HEK293T (cell line): ENCODE measurements around the gene PRKCH.

Source experiments
- CTCF ChIA-PET: fragments of 350-600 bp; formaldehyde crosslinking; extraction: SDS; loops from one replicate; lab custom pipeline; 2021; ENCODE audit warnings: antibody characterized with exemption, inconsistent platforms; lab: Yijun Ruan, JAX
- POLR2A ChIA-PET: fragments of 350-600 bp; formaldehyde crosslinking; extraction: SDS; loops from one replicate; lab custom pipeline; 2020; ENCODE audit warnings: antibody characterized with exemption, inconsistent platforms; lab: Yijun Ruan, JAX
- DNase-seq: peaks from one replicate; pipeline ENCODE4 v3.0.0; 2012; ENCODE audit warnings: mixed read lengths; ENCODE audit errors: extremely low spot score
- ARNT ChIP-seq: fragments of 450-650 bp; IDR thresholded peaks from 2 replicates; pipeline ENCODE4 v1.6.1; 2017; ENCODE audit warnings: mild to moderate bottlenecking
- BHLHE40 ChIP-seq: fragments of 450-650 bp; IDR thresholded peaks from 2 replicates; pipeline ENCODE4 v1.6.1; 2016; ENCODE audit warnings: mild to moderate bottlenecking, moderate library complexity, borderline replicate concordance
- CTBP1 ChIP-seq: fragments of 450-650 bp; IDR thresholded peaks from 2 replicates; pipeline ENCODE4 v1.6.1; 2016; ENCODE audit warnings: borderline replicate concordance
- ELF4 ChIP-seq: fragments of 450-650 bp; IDR thresholded peaks from 2 replicates; pipeline ENCODE4 v1.6.1; 2017; ENCODE audit warnings: antibody characterized with exemption
- FOXA1 ChIP-seq: fragments of 450-650 bp; IDR thresholded peaks from 2 replicates; pipeline ENCODE4 v1.6.1; 2016; ENCODE audit warnings: mild to moderate bottlenecking
- FOXK2 ChIP-seq: fragments of 450-650 bp; IDR thresholded peaks from 2 replicates; pipeline ENCODE4 v1.6.1; 2016; ENCODE audit warnings: mild to moderate bottlenecking
- FOXM1 ChIP-seq: fragments of 450-650 bp; IDR thresholded peaks from 2 replicates; pipeline ENCODE4 v1.6.1; 2017; ENCODE audit warnings: mild to moderate bottlenecking, borderline replicate concordance
- HDGF ChIP-seq: fragments of 450-650 bp; IDR thresholded peaks from 2 replicates; pipeline ENCODE4 v1.6.1; 2017; ENCODE audit warnings: antibody characterized with exemption, borderline replicate concordance
- L3MBTL2 ChIP-seq: fragments of 450-650 bp; conservative IDR thresholded peaks from 2 replicates; pipeline ENCODE4 v1.6.1; 2016; ENCODE audit warnings: mild to moderate bottlenecking
- LEF1 ChIP-seq: fragments of 450-650 bp; IDR thresholded peaks from 2 replicates; pipeline ENCODE4 v1.6.1; 2017; ENCODE audit warnings: mild to moderate bottlenecking, borderline replicate concordance
- NFRKB ChIP-seq: fragments of 450-650 bp; IDR thresholded peaks from 2 replicates; pipeline ENCODE4 v1.6.1; 2016; ENCODE audit warnings: mild to moderate bottlenecking, moderate library complexity
- PKNOX1 ChIP-seq: fragments of 450-650 bp; IDR thresholded peaks from 2 replicates; pipeline ENCODE4 v1.6.1; 2016
- SP1 ChIP-seq: fragments of 450-650 bp; IDR thresholded peaks from 2 replicates; pipeline ENCODE4 v1.6.1; 2017
- SUZ12 ChIP-seq: fragments of 450-650 bp; IDR thresholded peaks from 2 replicates; pipeline ENCODE4 v1.6.1; 2016; ENCODE audit warnings: mild to moderate bottlenecking
- TARDBP ChIP-seq: fragments of 450-650 bp; IDR thresholded peaks from 2 replicates; pipeline ENCODE4 v1.6.1; 2016
- ZNF384 ChIP-seq: fragments of 450-650 bp; IDR thresholded peaks from 2 replicates; pipeline ENCODE4 v1.6.1; 2016

The PRKCH gene

GRCh38 chr14:61281186-61281947 lies 40.0 kb upstream of the PRKCH start, which contains the start of gene TMEM30B:
TSS of gene TMEM30B (minus strand) at chr14:61281338. CDS start at chr14:61281147, 191 bp downstream.
- POLR2A ChIA-PET, result interaction anchor here (1.0 kb wide), 1 partner anchor 1032 kb away, joined by 4 read pairs; the partner anchor contains the start of gene PPM1A
- CTCF ChIA-PET, result interaction anchor here (0.8 to 1.0 kb wide), 2 partner anchors 12 to 13 kb away, joined by 3 read pairs; no protein-coding TSS in a partner anchor
- no peak for DNase-seq
- no peak for TF ChIP-seq SP1
- TF ChIP-seq TARDBP, result no peak
- no peak for TF ChIP-seq ELF4
- TF ChIP-seq CTBP1, result no peak
- no peak for TF ChIP-seq HDGF
- TF ChIP-seq PKNOX1, result no peak
- TF ChIP-seq ARNT, result no peak
- TF ChIP-seq FOXA1, result no peak
- no peak for TF ChIP-seq BHLHE40
- TF ChIP-seq L3MBTL2, result no peak
- no peak for TF ChIP-seq LEF1
- TF ChIP-seq ZNF384, result no peak
- no peak for TF ChIP-seq NFRKB
- no peak for TF ChIP-seq FOXM1
- TF ChIP-seq FOXK2, result no peak

- ChIA-PET POLR2A (interaction anchor here (1.0 kb wide), 1 partner anchor 1033 kb away, joined by 4 read pairs; the partner anchor contains the start of gene PPM1A), CTCF (interaction anchor here (0.8 to 1.0 kb wide), 2 partner anchors 12 to 14 kb away, joined by 3 read pairs; no protein-coding TSS in a partner anchor)
- no peak for TF ChIP-seq PKNOX1
- TF ChIP-seq FOXK2, result no peak
- no peak for TF ChIP-seq SUZ12
- TF ChIP-seq ELF4, result no peak
- TF ChIP-seq FOXA1, result no peak
- TF ChIP-seq CTBP1, result no peak
- no peak for TF ChIP-seq TARDBP
- TF ChIP-seq LEF1, result no peak
- no peak for TF ChIP-seq ARNT
- no peak for TF ChIP-seq HDGF
- no peak for TF ChIP-seq L3MBTL2
- no peak for TF ChIP-seq NFRKB
- no peak for TF ChIP-seq FOXM1
- no peak for TF ChIP-seq BHLHE40
- no peak for TF ChIP-seq ZNF384
- TF ChIP-seq SP1, result no peak
- DNase-seq, result no peak
These were observed 39.5 kb upstream of the PRKCH start for GRCh38 chr14:61281948-61282275.

- TF ChIP-seq ELF4, result no peak
- no peak for TF ChIP-seq LEF1
- no peak for TF ChIP-seq SP1
- TF ChIP-seq TARDBP, result no peak
- no peak for TF ChIP-seq FOXM1
- no peak for TF ChIP-seq BHLHE40
- TF ChIP-seq SUZ12, result no peak
- no peak for TF ChIP-seq NFRKB
- TF ChIP-seq FOXK2, result no peak
- no peak for TF ChIP-seq PKNOX1
- CTCF ChIA-PET, result no interaction called here
- no peak for DNase-seq
- POLR2A ChIA-PET, result interaction anchor here (1.0 kb wide), 1 partner anchor 1034 kb away, joined by 4 read pairs; the partner anchor contains the start of gene PPM1A
These were observed 38.6 kb upstream of the PRKCH start for GRCh38 chr14:61282746-61283145.

DNA sequence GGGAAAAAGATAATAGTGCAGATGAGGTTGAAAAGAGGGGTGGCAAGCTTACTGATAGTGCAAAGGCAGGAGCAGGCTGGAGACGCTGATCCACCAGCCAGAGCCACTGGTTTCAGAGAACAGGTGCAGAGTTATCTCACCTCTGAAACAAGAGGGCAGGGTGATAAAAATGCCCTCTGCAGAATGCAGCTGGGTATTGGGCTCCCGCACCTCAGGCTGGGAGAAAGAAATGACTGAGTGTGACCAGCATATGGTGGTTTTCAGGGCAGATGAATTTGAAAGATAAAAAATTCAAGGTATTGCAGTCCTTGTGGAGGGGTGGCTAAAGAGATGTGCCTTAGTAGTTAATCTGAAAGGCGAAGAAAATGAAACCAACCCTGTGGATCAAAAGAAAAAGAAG lies 37.4 kb upstream of the PRKCH start:
- DNase-seq, result no peak
- POLR2A ChIA-PET, result no interaction called here
- CTCF ChIA-PET, result no interaction called here
- no peak for TF ChIP-seq PKNOX1
- no peak for TF ChIP-seq BHLHE40
- TF ChIP-seq NFRKB, result no peak
- no peak for TF ChIP-seq FOXK2
- TF ChIP-seq HDGF, result no peak
- TF ChIP-seq CTBP1, result no peak
- no peak for TF ChIP-seq FOXM1
- TF ChIP-seq LEF1, result no peak
- no peak for TF ChIP-seq L3MBTL2
- no peak for TF ChIP-seq ZNF384
- TF ChIP-seq TARDBP, result no peak

DNA sequence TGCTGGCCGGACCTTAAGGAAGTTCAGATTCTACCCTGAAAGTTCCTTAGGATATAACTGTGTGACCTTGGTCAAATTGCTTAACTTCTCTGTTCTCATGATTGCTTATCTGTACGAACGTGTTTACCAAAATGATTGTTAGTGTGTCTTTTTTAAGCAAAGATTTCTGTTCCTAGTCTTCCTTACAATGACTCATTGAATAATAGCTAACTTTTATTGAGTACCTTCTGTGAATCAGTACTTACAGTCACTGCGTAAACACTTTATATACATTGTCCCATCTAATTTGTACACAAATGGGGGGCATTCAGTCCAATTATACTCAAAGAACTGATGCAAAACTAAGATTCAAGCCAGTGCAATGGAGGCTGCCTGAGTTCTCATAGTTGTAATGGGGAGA lies 36.0 kb upstream of the PRKCH start:
- CTCF ChIA-PET, result interaction anchor here (0.7 to 1.3 kb wide), 8 partner anchors 9 to 186 kb away, joined by 3 to 5 read pairs (median 3); no protein-coding TSS in a partner anchor
- DNase-seq, result no peak
- no peak for TF ChIP-seq L3MBTL2
- no peak for TF ChIP-seq CTBP1
- no peak for TF ChIP-seq ELF4
- no peak for TF ChIP-seq PKNOX1
- no peak for TF ChIP-seq ZNF384
- no peak for TF ChIP-seq SUZ12
- TF ChIP-seq FOXA1, result no peak
- no peak for TF ChIP-seq LEF1
- TF ChIP-seq FOXK2, result no peak
- no peak for TF ChIP-seq FOXM1
- no peak for TF ChIP-seq BHLHE40
- TF ChIP-seq HDGF, result no peak
- no peak for TF ChIP-seq ARNT
- POLR2A ChIA-PET, result no interaction called here
